OCI-LY3 (cell line): ENCODE results near the gene DDX10.

Experiments
- CTCF ChIP-seq: fragments of 200-600, 300-600 bp; sonication (generic); IDR thresholded peaks from 2 replicates; pipeline ENCODE4 v1.5.1; 2014; ENCODE audit warnings: antibody characterized with exemption, low read length, low read depth
- EZH2phosphoT487 ChIP-seq: fragments of 200-600 bp; shearing (Covaris generic); IDR thresholded peaks from 2 replicates; pipeline ENCODE4 v1.6.1; 2018; ENCODE audit warnings: antibody characterized with exemption, mixed run types, low read depth

GRCh38 chr11:108793138-108793537 lies 128.3 kb downstream of the DDX10 start:
- TF ChIP-seq CTCF (no peak), EZH2phosphoT487 (no peak)
